Measurements from ENCODE around the gene RNF128.
"Not testable (repeated sequence)": the region's sequence is repeated elsewhere in the genome, so short reads cannot be mapped to it uniquely, and the experiment has no call there.

The RNF128 gene

DNA sequence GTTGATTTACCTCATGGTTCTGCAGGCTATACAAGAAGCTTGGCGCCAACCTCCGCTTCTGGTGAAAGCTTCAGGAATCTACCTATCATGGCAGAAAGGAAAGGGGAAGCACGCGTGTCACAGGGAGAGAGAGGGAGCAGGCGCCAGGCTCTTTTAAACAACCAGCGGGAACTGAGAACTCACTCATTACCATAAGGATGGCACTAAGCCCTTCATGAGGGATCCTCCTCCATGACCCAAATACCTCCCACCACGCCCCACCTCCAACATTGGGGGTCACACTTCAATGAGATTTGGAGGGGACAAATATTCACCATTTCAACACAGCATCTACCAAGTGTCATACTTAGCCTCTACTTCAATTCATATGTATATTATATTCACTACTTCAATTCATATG, 57.2 kb downstream of the RNF128 start:
- H3K9ac ChIP-seq (ENCODE audit: low read depth, low read length): 0 out of 2 replicates have a peak overlapping the region, but pooled peaks have one; percentile 5
- no peaks in the 10 kb centered on the region for H3K9me3 ChIP-seq (ENCODE audit: control insufficient read depth, insufficient read depth, low read length)
- H3K4me1 ChIP-seq (ENCODE audit: insufficient read depth, low read length): peaks cover 22% of the 10 kb centered on the region
- no peaks in the 10 kb centered on the region for H3K36me3 ChIP-seq (ENCODE audit: insufficient read depth, low read length)

DNA sequence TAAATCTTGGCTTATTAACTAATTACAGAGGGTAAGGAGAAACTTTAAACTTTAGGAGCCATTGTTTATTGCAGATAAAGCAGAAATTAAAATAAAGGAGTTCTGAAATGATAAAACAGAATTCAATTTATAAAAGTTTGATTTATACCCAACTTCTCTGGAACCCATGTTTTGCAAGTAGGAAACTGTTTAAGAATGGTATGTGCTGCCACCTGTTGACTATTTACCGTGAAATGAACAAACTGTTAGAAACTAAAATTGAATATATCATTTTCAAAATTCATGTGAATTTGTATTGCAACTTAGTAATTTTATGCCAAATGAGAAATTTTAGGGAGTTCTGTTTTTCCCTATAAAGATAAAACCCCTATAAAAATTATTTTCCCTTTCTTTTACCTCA, 65.0 kb downstream of the RNF128 start:
- no peaks in the 10 kb centered on the region for H3K9me3 ChIP-seq (ENCODE audit: control insufficient read depth, insufficient read depth, low read length)
- no peaks in the 10 kb centered on the region for H3K36me3 ChIP-seq (ENCODE audit: insufficient read depth, low read length)
- H3K9ac ChIP-seq (ENCODE audit: low read depth, low read length): no peak overlapping the region
- H3K4me1 ChIP-seq (ENCODE audit: insufficient read depth, low read length): no peaks in the 10 kb centered on the region

DNA sequence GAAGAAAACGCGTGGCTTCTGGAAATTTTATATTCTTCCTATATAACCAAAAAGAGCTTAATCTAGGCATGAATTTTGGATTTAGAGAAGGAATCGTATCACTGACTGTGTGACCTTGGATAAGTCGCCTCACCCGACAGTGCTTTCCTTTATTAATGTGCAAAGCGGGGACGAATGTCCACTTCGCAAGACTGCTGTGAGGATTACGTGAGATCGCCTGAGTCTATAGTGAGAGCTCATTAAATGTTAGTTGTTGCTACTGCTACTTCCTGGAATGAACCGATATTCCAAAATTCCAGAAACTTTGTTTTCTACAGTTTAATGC, 75.5 kb downstream of the RNF128 start:
- Histone ChIP-seq H3K9me3 (ENCODE audit: control insufficient read depth, insufficient read depth, low read length) (no peaks in the 10 kb centered on the region), H3K4me1 (ENCODE audit: insufficient read depth, low read length) (no peaks in the 10 kb centered on the region), H3K9ac (ENCODE audit: low read depth, low read length) (peak overlapping the region; percentile 71), H3K36me3 (ENCODE audit: insufficient read depth, low read length) (no peaks in the 10 kb centered on the region)

DNA sequence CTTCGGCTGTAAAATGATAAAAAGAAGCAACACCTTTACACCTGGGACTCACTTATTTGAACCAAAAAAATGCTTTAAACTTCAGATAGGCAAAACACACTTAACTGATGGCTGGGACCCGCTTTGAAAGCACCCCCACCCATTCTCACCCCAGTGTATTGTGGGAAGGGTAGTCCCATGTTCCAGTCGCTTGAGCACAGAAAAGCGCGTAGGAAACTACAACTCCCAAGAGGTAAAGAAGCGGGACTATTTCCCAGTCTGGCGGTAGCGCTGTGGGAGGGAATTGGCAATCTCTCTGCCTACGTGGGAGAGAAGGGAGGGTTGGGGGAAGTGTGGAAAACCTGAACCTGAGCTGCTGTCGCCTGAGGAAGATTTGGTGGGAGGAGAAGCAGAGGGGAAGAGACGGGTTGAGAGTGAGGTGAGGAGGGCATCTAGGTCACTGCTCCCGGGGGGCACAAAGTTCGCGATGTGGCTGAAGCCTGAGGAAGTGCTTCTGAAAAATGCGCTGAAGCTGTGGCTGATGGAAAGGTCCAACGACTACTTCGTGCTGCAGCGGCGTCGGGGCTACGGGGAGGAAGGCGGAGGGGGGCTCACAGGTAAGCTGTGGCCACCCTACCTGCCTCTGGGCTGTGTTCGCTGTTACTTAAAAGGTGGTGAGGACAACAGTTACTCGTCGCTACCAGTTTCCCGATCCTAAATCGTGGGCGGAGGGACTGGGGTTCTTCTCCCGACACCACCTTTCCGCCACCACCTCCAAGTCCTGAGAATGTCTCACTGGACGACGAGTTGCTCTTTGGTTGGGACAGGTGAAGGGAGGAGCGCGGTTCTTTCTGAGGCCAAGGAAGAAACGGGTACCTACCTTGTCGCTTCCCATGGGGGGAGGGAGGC, 76.1 kb downstream of the RNF128 start, which contains the start of gene TBC1D8B:
Gene TBC1D8B (plus strand): TSS at position 286 of the 888 bp plus-strand sequence. CDS start 181 bp downstream, at position 467.
- Histone ChIP-seq H3K9ac (ENCODE audit: low read depth, low read length) (peak within 1 kb of the TSS; percentile 71), H3K4me1 (ENCODE audit: insufficient read depth, low read length) (no peaks in the 10 kb centered on the region), H3K36me3 (ENCODE audit: insufficient read depth, low read length) (no peaks in the 10 kb centered on the region), H3K9me3 (ENCODE audit: control insufficient read depth, insufficient read depth, low read length) (no peaks in the 10 kb centered on the region)

DNA sequence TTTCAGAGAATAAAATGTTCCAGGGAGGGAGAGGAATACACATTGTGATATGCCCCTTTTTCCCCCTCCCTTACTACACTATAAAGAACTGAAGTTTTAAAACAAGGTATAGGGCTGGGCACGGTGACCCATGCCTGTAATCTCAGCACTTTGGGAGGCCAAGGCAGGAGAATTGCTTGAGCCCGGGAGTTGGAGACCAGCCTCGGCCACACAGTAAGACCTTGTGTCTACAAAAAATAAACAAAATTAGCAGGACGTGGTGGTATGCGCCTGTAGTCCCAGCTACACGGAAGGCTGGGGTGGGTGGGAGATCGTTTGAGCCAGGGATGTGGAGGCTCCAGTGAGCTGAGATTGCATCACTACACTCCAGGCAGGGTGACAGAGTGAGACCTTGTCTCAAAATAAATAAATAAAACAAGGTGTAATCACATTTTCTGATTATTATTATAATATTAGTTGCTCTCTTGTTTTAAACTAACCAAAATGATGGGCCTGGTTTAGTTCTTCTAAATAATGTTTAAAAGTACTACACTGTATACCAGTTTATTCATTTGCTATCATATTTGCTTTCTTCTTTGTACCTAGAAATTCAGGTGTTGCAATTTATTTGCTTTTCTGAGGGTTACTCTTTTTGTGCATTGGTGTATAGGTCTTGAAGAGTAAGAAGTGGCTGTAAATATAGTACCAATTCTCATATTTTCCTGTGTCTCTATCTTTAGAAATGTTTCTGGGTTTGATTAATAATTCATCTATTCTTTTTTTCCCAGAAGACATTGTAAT, 84.8 kb downstream of the RNF128 start:
- Histone ChIP-seq H3K36me3 (ENCODE audit: insufficient read depth, low read length) (no peaks in the 10 kb centered on the region), H3K4me1 (ENCODE audit: insufficient read depth, low read length) (no peaks in the 10 kb centered on the region), H3K9ac (ENCODE audit: low read depth, low read length) (no peak overlapping the region), H3K9me3 (ENCODE audit: control insufficient read depth, insufficient read depth, low read length) (no peaks in the 10 kb centered on the region)

DNA sequence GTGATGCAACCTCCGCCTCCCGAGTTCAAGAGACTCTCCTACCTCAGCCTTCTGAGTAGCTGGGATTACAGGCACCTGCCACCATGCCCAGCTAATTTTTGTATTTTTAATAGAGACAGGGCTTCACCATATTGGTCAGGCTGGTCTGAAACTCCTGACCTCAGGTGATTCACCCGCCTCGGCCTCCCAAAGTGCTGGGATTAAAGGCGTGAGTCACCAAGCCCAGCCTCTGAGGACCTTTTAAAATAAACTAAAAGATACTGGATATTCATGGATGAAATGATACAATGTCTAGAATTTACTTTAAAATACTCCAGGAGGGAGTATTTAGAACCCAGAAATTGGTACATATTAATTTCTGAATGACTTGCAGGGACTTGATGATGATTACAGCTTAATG, 86.4 kb downstream of the RNF128 start:
- not testable (repeated sequence) for H3K9ac ChIP-seq (ENCODE audit: low read depth, low read length); H3K4me1 ChIP-seq (ENCODE audit: insufficient read depth, low read length); H3K36me3 ChIP-seq (ENCODE audit: insufficient read depth, low read length); H3K9me3 ChIP-seq (ENCODE audit: control insufficient read depth, insufficient read depth, low read length)

DNA sequence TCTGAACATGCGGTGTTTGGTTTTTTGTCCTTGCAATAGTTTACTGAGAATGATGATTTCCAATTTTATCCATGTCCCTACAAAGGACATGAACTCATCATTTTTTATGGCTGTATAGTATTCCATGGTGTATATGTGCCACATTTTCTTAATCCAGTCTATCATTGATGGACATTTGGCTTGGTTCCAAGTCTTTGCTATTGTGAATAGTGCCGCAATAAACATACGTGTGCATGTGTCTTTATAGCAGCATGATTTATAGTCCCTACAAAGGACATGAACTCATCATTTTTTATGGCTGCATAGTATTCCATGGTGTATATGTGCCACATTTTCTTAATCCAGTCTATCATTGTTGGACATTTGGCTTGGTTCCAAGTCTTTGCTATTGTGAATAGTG, 87.6 kb downstream of the RNF128 start:
- H3K4me1 ChIP-seq (ENCODE audit: insufficient read depth, low read length); H3K36me3 ChIP-seq (ENCODE audit: insufficient read depth, low read length); H3K9me3 ChIP-seq (ENCODE audit: control insufficient read depth, insufficient read depth, low read length); H3K9ac ChIP-seq (ENCODE audit: low read depth, low read length): not testable (repeated sequence)
